SU-DHL-6 (cell line): ENCODE data around the gene PCDHGB4.

Experiments used
- EZH2phosphoT487 ChIP-seq: fragments of 200-600 bp; sonication (generic), shearing (Covaris generic); conservative IDR thresholded peaks from 2 replicates; pipeline ENCODE4 v1.6.1; 2018; ENCODE audit warnings: mild to moderate bottlenecking, antibody characterized with exemption, low read length, moderate library complexity, mixed read lengths
- TF ChIP-seq, protein P1 (sequence below): fragments of 200-600 bp; sonication (generic); IDR thresholded peaks from one replicate; pipeline ENCODE4 v1.5.1; 2017; ENCODE audit warnings: antibody characterized with exemption, mild to moderate bottlenecking, low read length, moderate library complexity; ENCODE audit not compliant: insufficient read depth, poor library complexity, severe bottlenecking

GRCh38 chr5:141362719-141363118 lies 24.8 kb upstream of the PCDHGB4 start:
- TF ChIP-seq, protein P1, sequence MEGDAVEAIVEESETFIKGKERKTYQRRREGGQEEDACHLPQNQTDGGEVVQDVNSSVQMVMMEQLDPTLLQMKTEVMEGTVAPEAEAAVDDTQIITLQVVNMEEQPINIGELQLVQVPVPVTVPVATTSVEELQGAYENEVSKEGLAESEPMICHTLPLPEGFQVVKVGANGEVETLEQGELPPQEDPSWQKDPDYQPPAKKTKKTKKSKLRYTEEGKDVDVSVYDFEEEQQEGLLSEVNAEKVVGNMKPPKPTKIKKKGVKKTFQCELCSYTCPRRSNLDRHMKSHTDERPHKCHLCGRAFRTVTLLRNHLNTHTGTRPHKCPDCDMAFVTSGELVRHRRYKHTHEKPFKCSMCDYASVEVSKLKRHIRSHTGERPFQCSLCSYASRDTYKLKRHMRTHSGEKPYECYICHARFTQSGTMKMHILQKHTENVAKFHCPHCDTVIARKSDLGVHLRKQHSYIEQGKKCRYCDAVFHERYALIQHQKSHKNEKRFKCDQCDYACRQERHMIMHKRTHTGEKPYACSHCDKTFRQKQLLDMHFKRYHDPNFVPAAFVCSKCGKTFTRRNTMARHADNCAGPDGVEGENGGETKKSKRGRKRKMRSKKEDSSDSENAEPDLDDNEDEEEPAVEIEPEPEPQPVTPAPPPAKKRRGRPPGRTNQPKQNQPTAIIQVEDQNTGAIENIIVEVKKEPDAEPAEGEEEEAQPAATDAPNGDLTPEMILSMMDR: no peak
- TF ChIP-seq EZH2phosphoT487: no peak
